Panc1 (cell line): ENCODE results near the gene FYN. TPM values are rescaled to one million over a fixed set of nuclear protein-coding genes. Genes with fewer than 3 reads are reported as not detected.

Experiments used
- ATAC-seq: fragments of 200-7000 bp; cut with Tn5 transposase; 2 replicates; pipeline ENCODE4 v1.9.1; 2020; ENCODE audit warnings: mild to moderate bottlenecking, moderate library complexity
- BruUV-seq: library from RNA; stranded (reverse); fragments of 400-500 nt; replicated peaks from 2 replicates; lab custom pipeline; 2021; lab: Mats Ljungman, UMichigan
- CTCF ChIA-PET: fragments of 300-600 bp; sonication (Branson Sonifier 250); formaldehyde crosslinking; loops from one replicate; lab custom pipeline; 2022; ENCODE audit warnings: antibody characterized with exemption; lab: Charles Lee
- POLR2A ChIA-PET: fragments of 300-600 bp; sonication (Branson Sonifier 250); formaldehyde crosslinking; loops from one replicate; lab custom pipeline; 2022; ENCODE audit warnings: antibody characterized with exemption; lab: Charles Lee
- DNase-seq: peaks from one replicate; pipeline ENCODE4 v3.0.0-alpha.2; 2010; ENCODE audit warnings: low read depth, low spot score
- H3K27ac ChIP-seq: 2 replicates; pipeline ENCODE4 v1.5.1; 2011; ENCODE audit warnings: mild to moderate bottlenecking, low read length, inconsistent platforms
- H3K27me3 ChIP-seq: fragments of 200-500 bp; sonication (Bioruptor generic); 2 replicates; pipeline ENCODE4 v1.6.0; 2014; ENCODE audit warnings: low read length, inconsistent platforms; ENCODE audit not compliant: control insufficient read depth, insufficient read depth
- H3K36me3 ChIP-seq: fragments of 200-500 bp; sonication (Bioruptor generic); 2 replicates; pipeline ENCODE4 v1.5.1; 2014; ENCODE audit warnings: inconsistent platforms, mild to moderate bottlenecking, low read length, moderate library complexity; ENCODE audit not compliant: control insufficient read depth, insufficient read depth
- H3K4me1 ChIP-seq: 2 replicates; pipeline ENCODE4 v1.5.1; 2011; ENCODE audit warnings: inconsistent platforms, mild to moderate bottlenecking, low read length, moderate library complexity; ENCODE audit not compliant: control insufficient read depth, insufficient read depth
- H3K4me3 ChIP-seq, 2 experiments: 2 replicates each; pipeline ENCODE4 v1.5.1; 2011 to 2012; ENCODE audit warnings: low read depth in 2 of 2, low read length in 2 of 2, mild to moderate bottlenecking in 2 of 2, inconsistent platforms in 1 of 2, moderate library complexity in 1 of 2
- H3K9me3 ChIP-seq: fragments of 200-500 bp; sonication (Bioruptor generic); 2 replicates; pipeline ENCODE4 v1.5.1; 2014; ENCODE audit warnings: low read depth, mild to moderate bottlenecking, inconsistent platforms, low read length, moderate library complexity; ENCODE audit not compliant: control insufficient read depth, insufficient read depth
- POLR2AphosphoS5 ChIP-seq: IDR thresholded peaks from 2 replicates; pipeline ENCODE4 v1.6.1; 2012; ENCODE audit warnings: mild to moderate bottlenecking, low read depth, low read length, moderate library complexity
- SIN3A ChIP-seq: IDR thresholded peaks from 2 replicates; pipeline ENCODE4 v1.6.1; 2012; ENCODE audit warnings: low read depth, mild to moderate bottlenecking, low read length, moderate library complexity, borderline replicate concordance; ENCODE audit not compliant: insufficient read depth
- TCF7L2 ChIP-seq: IDR thresholded peaks from 2 replicates; pipeline ENCODE4 v1.6.1; 2011; ENCODE audit warnings: mild to moderate bottlenecking, low read depth, low read length, inconsistent platforms
- in situ Hi-C: cut with HindIII; loops from 2 replicates; pipeline ENCODE4 v1.10.0; 2016; ENCODE audit warnings: low sequenced_read_pairs, low pct_unique_long_range_greater_than_20kb
- intact Hi-C: fragments of 100-400 bp; cut with micrococcal nuclease; formaldehyde crosslinking; loops from one replicate; pipeline ENCODE4 v1.10.0; 2022; ENCODE audit not compliant: unreplicated experiment
- total RNA-seq: library from RNA; stranded (reverse); gene quantifications from one replicate; pipeline ENCODE4 v1.2.1, GENCODE V29; 2021; ENCODE audit not compliant: unreplicated experiment
- TF ChIP-seq, protein P1 (sequence below), 2 experiments: IDR thresholded peaks; 2 replicates each; pipeline ENCODE4 v1.6.1; 2011 to 2012; ENCODE audit warnings: low read depth in 2 of 2, control low read depth in 1 of 2, low read length in 1 of 2, mild to moderate bottlenecking in 1 of 2, moderate library complexity in 1 of 2; ENCODE audit not compliant: insufficient read depth in 1 of 2
- TF ChIP-seq, protein P2 (sequence below): fragments of 450-650 bp; IDR thresholded peaks from 2 replicates; pipeline ENCODE4 v1.5.1; 2017; ENCODE audit warnings: mild to moderate bottlenecking

FYN gene
- total RNA-seq, 1 experiment from 2014 or later, result 4.2 TPM

GRCh38 chr6:111806165-111806547, 67.1 kb downstream of the FYN start:
- no TSS peak for BruUV-seq
- Histone ChIP-seq H3K36me3 (no peaks in the 10 kb centered on the region), H3K4me1 (no peaks in the 10 kb centered on the region), H3K4me3 (no peak overlapping the region), H3K27ac (no peak overlapping the region), H3K27me3 (peaks cover 1% of the 10 kb centered on the region; the same call in 1 of the 2 replicates), H3K9me3 (no peaks in the 10 kb centered on the region)
- in situ Hi-C loops (no loop called here), intact Hi-C loops (no loop called here)
- TF ChIP-seq SIN3A, result no peak
- TF ChIP-seq, protein P1, sequence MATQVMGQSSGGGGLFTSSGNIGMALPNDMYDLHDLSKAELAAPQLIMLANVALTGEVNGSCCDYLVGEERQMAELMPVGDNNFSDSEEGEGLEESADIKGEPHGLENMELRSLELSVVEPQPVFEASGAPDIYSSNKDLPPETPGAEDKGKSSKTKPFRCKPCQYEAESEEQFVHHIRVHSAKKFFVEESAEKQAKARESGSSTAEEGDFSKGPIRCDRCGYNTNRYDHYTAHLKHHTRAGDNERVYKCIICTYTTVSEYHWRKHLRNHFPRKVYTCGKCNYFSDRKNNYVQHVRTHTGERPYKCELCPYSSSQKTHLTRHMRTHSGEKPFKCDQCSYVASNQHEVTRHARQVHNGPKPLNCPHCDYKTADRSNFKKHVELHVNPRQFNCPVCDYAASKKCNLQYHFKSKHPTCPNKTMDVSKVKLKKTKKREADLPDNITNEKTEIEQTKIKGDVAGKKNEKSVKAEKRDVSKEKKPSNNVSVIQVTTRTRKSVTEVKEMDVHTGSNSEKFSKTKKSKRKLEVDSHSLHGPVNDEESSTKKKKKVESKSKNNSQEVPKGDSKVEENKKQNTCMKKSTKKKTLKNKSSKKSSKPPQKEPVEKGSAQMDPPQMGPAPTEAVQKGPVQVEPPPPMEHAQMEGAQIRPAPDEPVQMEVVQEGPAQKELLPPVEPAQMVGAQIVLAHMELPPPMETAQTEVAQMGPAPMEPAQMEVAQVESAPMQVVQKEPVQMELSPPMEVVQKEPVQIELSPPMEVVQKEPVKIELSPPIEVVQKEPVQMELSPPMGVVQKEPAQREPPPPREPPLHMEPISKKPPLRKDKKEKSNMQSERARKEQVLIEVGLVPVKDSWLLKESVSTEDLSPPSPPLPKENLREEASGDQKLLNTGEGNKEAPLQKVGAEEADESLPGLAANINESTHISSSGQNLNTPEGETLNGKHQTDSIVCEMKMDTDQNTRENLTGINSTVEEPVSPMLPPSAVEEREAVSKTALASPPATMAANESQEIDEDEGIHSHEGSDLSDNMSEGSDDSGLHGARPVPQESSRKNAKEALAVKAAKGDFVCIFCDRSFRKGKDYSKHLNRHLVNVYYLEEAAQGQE (IDR thresholded peaks at IDR 0.05; ENCODE audit: insufficient read depth in 1 of 2, low read depth in 2 of 2, low read length in 1 of 2), result no peak
- TF ChIP-seq TCF7L2, result no peak
- TF ChIP-seq, protein P2, sequence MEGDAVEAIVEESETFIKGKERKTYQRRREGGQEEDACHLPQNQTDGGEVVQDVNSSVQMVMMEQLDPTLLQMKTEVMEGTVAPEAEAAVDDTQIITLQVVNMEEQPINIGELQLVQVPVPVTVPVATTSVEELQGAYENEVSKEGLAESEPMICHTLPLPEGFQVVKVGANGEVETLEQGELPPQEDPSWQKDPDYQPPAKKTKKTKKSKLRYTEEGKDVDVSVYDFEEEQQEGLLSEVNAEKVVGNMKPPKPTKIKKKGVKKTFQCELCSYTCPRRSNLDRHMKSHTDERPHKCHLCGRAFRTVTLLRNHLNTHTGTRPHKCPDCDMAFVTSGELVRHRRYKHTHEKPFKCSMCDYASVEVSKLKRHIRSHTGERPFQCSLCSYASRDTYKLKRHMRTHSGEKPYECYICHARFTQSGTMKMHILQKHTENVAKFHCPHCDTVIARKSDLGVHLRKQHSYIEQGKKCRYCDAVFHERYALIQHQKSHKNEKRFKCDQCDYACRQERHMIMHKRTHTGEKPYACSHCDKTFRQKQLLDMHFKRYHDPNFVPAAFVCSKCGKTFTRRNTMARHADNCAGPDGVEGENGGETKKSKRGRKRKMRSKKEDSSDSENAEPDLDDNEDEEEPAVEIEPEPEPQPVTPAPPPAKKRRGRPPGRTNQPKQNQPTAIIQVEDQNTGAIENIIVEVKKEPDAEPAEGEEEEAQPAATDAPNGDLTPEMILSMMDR, result no peak
- no peak for TF ChIP-seq POLR2AphosphoS5
- ATAC-seq (no peak), DNase-seq (no peak)
- ChIA-PET POLR2A (interaction anchor here (0.6 to 0.9 kb wide), 2 partner anchors 22 to 115 kb away, joined by 3 read pairs; no protein-coding TSS in a partner anchor), CTCF (interaction anchor here (0.7 kb wide), 1 partner anchor 18 kb away, joined by 3 read pairs; no protein-coding TSS in a partner anchor)

GRCh38 chr6:111805511-111806164, 67.6 kb downstream of the FYN start:
- intact Hi-C loops (no loop called here), in situ Hi-C loops (no loop called here)
- ChIA-PET CTCF (interaction anchor here (0.7 kb wide), 1 partner anchor 19 kb away, joined by 3 read pairs; no protein-coding TSS in a partner anchor), POLR2A (interaction anchor here (0.6 kb wide), 1 partner anchor 22 kb away, joined by 3 read pairs; no protein-coding TSS in a partner anchor)
- no peaks in the 10 kb centered on the region for H3K4me1 ChIP-seq
- TF ChIP-seq POLR2AphosphoS5 (no peak), SIN3A (no peak)
- TF ChIP-seq, protein P2, result no peak
- TF ChIP-seq, protein P1 (IDR thresholded peaks at IDR 0.05; ENCODE audit: insufficient read depth in 1 of 2, low read depth in 2 of 2, low read length in 1 of 2), result no peak
- no peaks in the 10 kb centered on the region for H3K36me3 ChIP-seq
- no peak overlapping the region for H3K27ac ChIP-seq
- BruUV-seq, result no TSS peak
- H3K4me3 ChIP-seq, result no peak overlapping the region
- H3K9me3 ChIP-seq, result no peaks in the 10 kb centered on the region
- DNase-seq (no peak), ATAC-seq (no peak)
- H3K27me3 ChIP-seq, result peaks cover 6% of the 10 kb centered on the region; the same call in 1 of the 2 replicates
